ENCODE results near the gene PHLPP1.

Gene PHLPP1

GRCh38 chr18:62988471-62988870 lies 273.1 kb downstream of the PHLPP1 start:
- DNase-seq: peak; percentile 69

GRCh38 chr18:62989195-62989594 lies 273.9 kb downstream of the PHLPP1 start:
- DNase-seq: peak; percentile 21

- no peak for DNase-seq
Measured at GRCh38 chr18:62990653-62991052, 275.3 kb downstream of the PHLPP1 start.

DNA sequence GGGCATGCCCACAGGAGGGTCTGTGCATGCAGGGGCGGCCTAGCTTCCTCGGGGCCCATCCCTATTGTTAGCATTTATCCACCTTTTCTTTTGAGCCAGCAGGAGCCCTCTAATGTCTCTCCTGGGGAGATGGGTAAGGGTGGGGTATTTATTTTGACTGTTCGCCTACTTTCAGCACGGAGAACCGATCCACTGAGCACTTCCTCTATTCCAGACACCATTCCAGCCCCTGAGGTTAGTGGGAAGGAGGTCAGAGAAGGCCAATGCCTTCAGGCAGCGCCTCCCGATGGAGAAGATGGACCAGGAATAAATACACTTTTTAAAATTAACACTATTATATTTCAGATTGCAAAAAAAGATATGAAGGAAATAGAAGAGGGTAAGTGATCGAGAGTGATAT lies 276.0 kb downstream of the PHLPP1 start:
- no peak for DNase-seq

DNA sequence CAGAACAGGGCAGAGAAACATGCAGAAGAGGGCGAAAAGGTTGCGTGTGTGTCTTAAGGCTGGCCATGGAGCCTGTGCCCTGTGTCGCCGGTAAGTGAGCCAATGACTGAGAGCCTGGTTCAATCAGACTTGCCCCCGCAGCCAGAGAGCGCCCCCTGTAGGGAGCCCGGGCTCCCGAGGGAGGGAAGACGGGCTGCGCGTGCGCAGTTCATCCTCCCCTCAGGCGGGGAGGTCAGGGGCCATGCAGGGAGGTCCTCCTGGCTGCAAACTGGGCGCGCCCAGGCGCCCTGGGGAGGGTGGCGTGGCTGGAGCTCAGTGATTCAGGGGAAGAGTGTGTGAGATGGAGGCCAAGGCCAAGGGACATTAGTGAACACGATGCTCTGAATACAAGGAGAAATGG lies 276.6 kb downstream of the PHLPP1 start:
- no peak for DNase-seq

- no peak for DNase-seq
Measured at GRCh38 chr18:62992877-62993365, 277.6 kb downstream of the PHLPP1 start.

DNA sequence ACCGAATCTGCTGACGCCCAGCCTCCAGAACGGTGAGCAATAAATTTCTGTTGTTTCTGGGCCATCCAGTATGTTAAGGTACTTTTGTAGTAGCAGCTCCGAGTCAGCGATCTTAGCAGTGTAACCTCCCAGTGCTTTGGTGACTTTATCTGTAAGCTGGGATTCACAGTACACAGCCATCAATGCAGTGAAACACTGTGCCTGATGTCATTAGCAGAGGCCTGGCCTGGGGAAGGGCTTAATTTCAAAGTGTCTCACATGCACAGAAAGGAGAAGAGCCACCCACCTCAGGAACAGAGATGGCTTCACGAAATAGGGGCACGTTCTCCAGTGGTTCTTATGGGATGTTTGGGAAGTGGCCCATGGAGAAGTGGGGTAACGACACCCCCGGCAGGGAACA lies 281.2 kb downstream of the PHLPP1 start:
- DNase-seq: peak; percentile 57

DNA sequence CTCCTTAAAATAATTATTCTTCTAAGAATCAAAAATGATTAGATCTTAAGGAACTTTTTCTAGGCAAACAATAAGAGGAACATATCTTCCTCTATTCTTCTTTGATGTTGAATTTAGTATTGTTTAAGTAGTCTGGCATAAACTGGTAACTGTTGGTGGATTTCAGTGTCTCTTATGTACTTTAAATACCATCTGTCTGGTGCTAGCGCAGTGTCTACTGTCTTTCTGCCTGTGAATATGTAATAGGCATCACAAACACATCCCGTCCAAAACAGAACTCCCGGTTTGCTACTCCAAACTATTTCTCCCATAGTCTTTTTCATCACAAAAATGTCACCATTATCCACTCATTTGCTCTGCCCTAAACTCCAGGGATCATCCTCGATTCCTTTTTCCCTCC lies 281.7 kb downstream of the PHLPP1 start:
- no peak for DNase-seq

DNA sequence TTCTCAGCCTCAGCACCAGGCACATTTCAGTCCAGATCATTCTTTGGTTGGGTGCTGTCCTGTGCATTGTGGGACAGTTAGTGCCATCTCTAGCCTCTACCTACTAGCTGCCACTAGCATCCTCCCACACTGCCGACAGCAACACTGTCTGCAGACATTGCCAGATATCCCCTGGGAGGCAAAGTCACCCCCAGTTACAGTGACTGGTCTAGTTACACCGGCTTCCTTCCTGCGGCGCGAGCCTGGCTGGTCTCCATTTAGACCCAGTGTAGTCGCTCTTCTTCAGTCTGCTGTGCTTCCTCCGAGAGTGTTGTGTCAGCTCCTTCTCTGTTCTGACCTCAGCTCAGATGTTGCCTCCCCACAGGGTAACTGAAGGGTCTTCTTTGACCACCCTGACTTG lies 283.1 kb downstream of the PHLPP1 start:
- DNase-seq: no peak

GRCh38 chr18:62999392-62999791 lies 284.1 kb downstream of the PHLPP1 start:
- no peak for DNase-seq

GRCh38 chr18:62999921-63000320 lies 284.6 kb downstream of the PHLPP1 start:
- DNase-seq: no peak

- no peak for DNase-seq
Measured at GRCh38 chr18:63000839-63001238, 285.5 kb downstream of the PHLPP1 start.

GRCh38 chr18:63001861-63002260 lies 286.5 kb downstream of the PHLPP1 start:
- no peak for DNase-seq

GRCh38 chr18:63002305-63002704 lies 287.0 kb downstream of the PHLPP1 start:
- peak; percentile 43 for DNase-seq

GRCh38 chr18:63002803-63003445 lies 287.6 kb downstream of the PHLPP1 start:
- peak; percentile 41 for DNase-seq

- no peak for DNase-seq
Measured at GRCh38 chr18:63003899-63004298, 288.6 kb downstream of the PHLPP1 start.

- no peak for DNase-seq
Measured at GRCh38 chr18:63004466-63005089, 289.2 kb downstream of the PHLPP1 start.

DNA sequence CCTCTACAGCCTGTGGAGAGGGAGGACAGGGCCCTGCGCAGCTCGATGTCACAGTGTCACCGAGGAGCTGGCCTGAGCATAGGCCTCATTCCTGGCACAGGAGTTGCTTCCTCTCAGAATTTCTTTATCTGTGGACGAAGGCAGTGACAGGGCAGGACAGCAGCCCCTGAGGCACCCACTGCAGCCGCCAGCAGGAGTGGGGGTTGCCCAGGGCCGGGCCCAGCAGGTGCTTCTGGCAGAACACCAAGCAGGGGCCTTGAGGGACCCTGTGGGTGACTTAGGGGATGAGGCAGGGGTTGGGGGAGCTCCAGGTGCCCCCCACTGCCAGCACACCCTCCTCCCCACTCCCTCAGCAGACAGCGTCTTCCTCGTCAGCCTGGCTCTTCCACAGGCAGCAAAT lies 290.0 kb downstream of the PHLPP1 start:
- no peak for DNase-seq

DNA sequence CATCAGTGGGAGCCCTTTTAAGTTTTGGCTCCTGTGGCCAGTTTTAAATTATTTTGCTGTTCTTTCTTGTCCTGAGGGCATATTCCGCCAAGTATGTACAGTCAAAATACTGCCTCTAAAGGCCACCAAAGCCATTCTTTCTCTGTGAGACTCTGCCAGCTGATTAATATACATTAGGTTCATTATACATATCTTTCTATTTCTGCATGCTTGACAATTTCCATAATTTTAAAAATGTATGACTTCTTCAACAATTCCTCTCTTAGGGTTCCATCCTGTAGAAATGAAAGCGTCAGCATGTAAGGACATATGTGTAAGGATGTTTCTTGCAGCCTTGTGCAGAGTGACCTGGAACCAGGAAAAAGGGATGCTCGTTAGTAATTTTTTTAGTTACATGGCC lies 291.9 kb downstream of the PHLPP1 start:
- no peak for DNase-seq

DNA sequence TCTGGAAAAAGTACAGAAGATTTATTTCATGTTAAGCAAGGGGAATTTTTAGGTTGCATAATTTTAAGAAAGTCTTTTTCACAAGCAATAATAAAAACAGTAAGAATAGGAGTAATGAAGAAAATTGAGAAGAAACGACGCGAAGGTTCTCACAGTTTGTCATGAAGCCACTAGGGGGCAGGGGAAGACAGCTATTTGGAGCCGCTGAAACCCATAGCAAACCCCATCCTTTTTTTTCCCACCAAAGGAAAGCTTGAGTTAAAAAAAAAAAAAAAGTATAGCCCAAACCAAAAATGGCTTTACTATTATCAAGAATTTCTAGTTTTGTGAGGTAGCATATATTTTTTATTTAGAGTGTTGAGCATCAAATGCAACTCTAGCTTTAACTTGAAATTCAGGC lies 300.9 kb downstream of the PHLPP1 start:
- peak; percentile 64 for DNase-seq

GRCh38 chr18:63017076-63017475 lies 301.7 kb downstream of the PHLPP1 start:
- DNase-seq: peak; percentile 26

GRCh38 chr18:63017977-63018376 lies 302.6 kb downstream of the PHLPP1 start:
- DNase-seq: no peak

GRCh38 chr18:63022429-63023022 lies 307.2 kb downstream of the PHLPP1 start:
- no peak for DNase-seq
